Effector memory CD8-positive, alpha-beta T cell (primary cell): ENCODE measurements around the gene MARCHF3.
"Not testable (repeated sequence)": the region's sequence is repeated elsewhere in the genome, so short reads cannot be mapped to it uniquely, and the experiment has no call there.

ENCODE experiments used
- ATAC-seq: fragments of 150-1000 bp; cut with Tn5 transposase; replicated peaks from 2 replicates; pipeline ENCODE4 v1.10.0; 2021; ENCODE audit warnings: mild to moderate bottlenecking, moderate library complexity
- DNase-seq, 3 experiments: peaks; one replicate each; pipeline ENCODE4 v3.0.0; 2021
- H3K27ac Mint-ChIP-seq, 2 donors: one replicate each; pipeline ENCODE4 v1.8.0; 2022; ENCODE audit warnings: mild to moderate bottlenecking in 2 of 2, mixed read lengths in 2 of 2, moderate library complexity in 2 of 2
- H3K27me3 Mint-ChIP-seq, 2 donors: one replicate each; pipeline ENCODE4 v1.8.0; 2022; ENCODE audit warnings: mixed read lengths in 2 of 2
- H3K36me3 Mint-ChIP-seq: one replicate; pipeline ENCODE4 v1.8.0; 2022; ENCODE audit warnings: mild to moderate bottlenecking, moderate library complexity, mixed read lengths; ENCODE audit not compliant: insufficient read depth
- H3K4me1 Mint-ChIP-seq, 2 donors: one replicate each; pipeline ENCODE4 v1.8.0; 2022; ENCODE audit warnings: low read depth in 2 of 2, mixed read lengths in 2 of 2
- H3K4me3 Mint-ChIP-seq, 2 donors: one replicate each; pipeline ENCODE4 v1.8.0; 2022; ENCODE audit warnings: mild to moderate bottlenecking in 2 of 2, mixed read lengths in 2 of 2, moderate library complexity in 2 of 2
- H3K9me3 Mint-ChIP-seq, 2 donors: one replicate each; pipeline ENCODE4 v1.8.0; 2022; ENCODE audit warnings: mixed read lengths in 2 of 2

The MARCHF3 gene

DNA sequence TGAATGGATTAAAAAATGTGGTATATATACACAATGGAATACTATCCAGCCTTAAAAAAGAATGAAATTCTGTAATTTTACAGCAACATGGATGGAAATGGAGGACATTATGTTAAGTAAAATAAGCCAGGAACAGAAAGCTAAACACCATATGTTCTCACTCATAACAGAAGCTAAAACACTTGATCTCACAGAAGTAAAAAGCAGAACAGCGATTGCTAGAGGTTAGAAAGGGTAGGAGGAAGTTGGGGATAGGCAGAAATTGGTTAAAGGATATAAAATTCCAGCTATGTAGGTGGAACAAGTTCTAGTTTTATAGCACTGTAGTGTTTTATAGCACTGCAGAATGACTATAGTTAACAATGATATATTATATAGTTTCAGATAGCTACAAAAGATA is 15.8 kb downstream of the MARCHF3 start:
- ATAC-seq (no peak), DNase-seq (no peak)
- Mint-ChIP-seq H3K4me3 (no peak overlapping the region), H3K4me1 (no peaks in the 10 kb centered on the region), H3K9me3 (no peaks in the 10 kb centered on the region), H3K27me3 (peaks cover 5 to 11% of the 10 kb centered on the region in 2 donors), H3K27ac (no peak overlapping the region), H3K36me3 (no peaks in the 10 kb centered on the region)

DNA sequence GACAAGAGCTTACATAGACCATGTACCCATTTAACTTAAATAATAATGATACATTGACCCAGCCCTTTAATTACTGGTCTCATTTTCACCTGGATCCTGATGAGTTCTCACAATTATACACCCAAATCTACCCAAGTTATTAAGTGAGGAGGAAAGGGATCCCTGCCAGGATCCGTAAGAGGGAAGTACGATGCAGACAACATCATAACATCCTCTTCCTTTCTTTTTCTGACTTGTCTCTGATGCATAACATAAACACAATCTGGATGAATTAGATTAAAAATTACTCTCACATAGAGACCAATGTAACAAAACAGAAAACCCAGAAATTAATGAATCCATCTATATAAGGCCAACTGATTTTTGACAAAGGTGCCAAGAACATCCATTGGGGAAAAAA is 17.0 kb downstream of the MARCHF3 start:
- DNase-seq (no peak), ATAC-seq (no peak)
- no peaks in the 10 kb centered on the region for H3K4me1 Mint-ChIP-seq
- H3K9me3 Mint-ChIP-seq: no peaks in the 10 kb centered on the region
- no peak overlapping the region for H3K27ac Mint-ChIP-seq
- peaks cover 5 to 11% of the 10 kb centered on the region in 2 donors for H3K27me3 Mint-ChIP-seq
- H3K36me3 Mint-ChIP-seq: no peaks in the 10 kb centered on the region
- no peak overlapping the region for H3K4me3 Mint-ChIP-seq

DNA sequence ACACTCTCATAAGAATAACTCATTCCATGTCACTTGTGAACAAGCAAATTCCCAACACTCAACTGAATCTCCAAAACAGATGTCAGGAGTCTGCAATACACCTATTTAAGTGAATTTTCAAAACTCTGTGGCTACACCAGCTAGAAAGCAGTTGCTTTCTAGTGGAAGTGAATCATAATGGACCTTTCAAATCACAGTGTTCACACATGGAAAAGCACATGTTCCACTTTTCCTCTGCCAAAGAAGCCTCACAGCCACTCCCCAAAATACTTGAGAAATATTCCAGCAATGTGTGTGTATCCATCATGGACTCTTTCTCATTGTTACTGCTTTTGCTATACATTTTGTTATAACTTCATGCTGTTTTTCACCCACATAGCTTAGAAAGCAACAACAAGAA is 17.4 kb downstream of the MARCHF3 start:
- Mint-ChIP-seq H3K4me1 (no peaks in the 10 kb centered on the region), H3K27ac (no peak overlapping the region), H3K4me3 (no peak overlapping the region), H3K36me3 (no peaks in the 10 kb centered on the region), H3K27me3 (peaks cover 5 to 11% of the 10 kb centered on the region in 2 donors), H3K9me3 (no peaks in the 10 kb centered on the region)
- ATAC-seq (no peak), DNase-seq (no peak)

DNA sequence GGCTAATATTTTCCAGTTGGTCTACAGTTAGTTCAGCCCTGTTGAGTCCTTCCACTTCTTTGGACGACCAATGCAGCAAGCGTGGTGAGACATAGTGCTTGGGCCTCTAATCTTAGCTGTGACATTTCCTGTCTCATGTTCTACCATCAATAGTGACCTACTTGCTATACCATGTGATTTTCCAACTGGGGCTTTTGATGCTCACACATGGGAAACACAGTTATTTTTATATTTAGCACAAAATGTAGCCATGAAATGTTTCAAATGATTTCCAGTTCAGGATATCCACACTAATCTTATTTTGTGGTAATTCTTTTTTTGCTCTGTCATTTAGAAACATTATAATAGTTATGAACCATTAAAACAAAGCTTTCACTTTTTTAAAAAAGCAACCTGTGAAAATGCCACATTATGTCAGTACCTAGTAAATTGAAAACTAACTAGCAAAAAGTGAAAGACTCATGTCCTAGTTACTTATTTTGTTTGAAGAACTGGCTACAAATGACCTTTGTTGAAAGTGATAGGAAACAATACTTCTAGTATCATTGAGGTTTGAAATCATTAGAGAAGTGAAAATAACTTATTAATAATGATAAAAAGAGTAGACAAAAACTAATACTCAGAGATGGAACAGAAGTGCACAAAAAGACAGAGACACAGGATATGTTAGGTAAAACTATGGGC is 18.3 kb downstream of the MARCHF3 start:
- H3K27ac Mint-ChIP-seq: no peak overlapping the region
- DNase-seq (no peak), ATAC-seq (peak; percentile 36)
- H3K9me3 Mint-ChIP-seq: no peaks in the 10 kb centered on the region
- no peaks in the 10 kb centered on the region for H3K4me1 Mint-ChIP-seq
- no peak overlapping the region for H3K4me3 Mint-ChIP-seq
- no peaks in the 10 kb centered on the region for H3K36me3 Mint-ChIP-seq
- peaks cover 5 to 11% of the 10 kb centered on the region in 2 donors for H3K27me3 Mint-ChIP-seq

DNA sequence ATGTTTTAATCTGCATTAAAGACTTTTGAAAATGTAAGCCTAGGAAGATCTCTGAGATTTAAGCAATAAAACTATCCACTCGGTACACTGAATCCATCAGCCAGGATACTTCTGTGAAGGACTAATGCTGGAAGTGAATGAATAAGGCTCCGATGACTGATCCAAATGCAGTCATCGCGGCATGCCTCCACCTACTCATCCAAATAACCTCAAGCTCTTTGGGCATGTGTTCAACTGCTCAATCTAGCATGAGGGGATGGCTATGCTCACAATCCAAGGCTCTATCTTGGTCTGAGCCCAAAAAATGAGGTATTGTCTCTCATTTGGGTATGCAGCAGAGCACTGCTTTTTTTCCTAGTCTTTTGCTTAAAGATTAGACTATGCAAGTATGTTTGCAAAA is 19.2 kb downstream of the MARCHF3 start:
- DNase-seq (no peak), ATAC-seq (no peak)
- Mint-ChIP-seq H3K27ac (no peak overlapping the region), H3K9me3 (no peaks in the 10 kb centered on the region), H3K4me3 (no peak overlapping the region), H3K36me3 (no peaks in the 10 kb centered on the region), H3K27me3 (peaks cover 1 to 11% of the 10 kb centered on the region in 2 donors), H3K4me1 (no peaks in the 10 kb centered on the region)

DNA sequence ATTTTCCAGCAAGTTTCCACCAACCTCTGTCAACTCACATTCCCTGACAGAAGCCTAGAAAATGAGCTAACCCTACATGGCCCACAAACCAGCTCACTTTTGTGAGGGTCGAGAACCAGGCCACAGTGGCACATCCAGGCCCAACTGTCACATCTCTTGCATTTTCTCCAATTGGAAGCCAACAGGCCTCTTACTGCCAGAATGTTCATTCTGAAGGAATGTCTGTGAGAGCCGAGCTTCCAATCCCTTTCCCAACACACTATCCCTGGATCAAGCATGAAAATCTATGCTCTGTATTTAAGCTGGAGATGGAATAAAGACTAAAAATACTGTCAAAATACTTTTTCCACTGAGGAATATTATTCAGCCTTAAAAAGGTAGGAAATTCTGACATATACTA is 20.0 kb downstream of the MARCHF3 start:
- Mint-ChIP-seq H3K27me3 (peaks cover 0 to 8% of the 10 kb centered on the region in 2 donors), H3K36me3 (no peaks in the 10 kb centered on the region), H3K27ac (no peak overlapping the region), H3K4me3 (no peak overlapping the region), H3K4me1 (no peaks in the 10 kb centered on the region), H3K9me3 (no peaks in the 10 kb centered on the region)
- ATAC-seq: no peak
- DNase-seq: no peak

DNA sequence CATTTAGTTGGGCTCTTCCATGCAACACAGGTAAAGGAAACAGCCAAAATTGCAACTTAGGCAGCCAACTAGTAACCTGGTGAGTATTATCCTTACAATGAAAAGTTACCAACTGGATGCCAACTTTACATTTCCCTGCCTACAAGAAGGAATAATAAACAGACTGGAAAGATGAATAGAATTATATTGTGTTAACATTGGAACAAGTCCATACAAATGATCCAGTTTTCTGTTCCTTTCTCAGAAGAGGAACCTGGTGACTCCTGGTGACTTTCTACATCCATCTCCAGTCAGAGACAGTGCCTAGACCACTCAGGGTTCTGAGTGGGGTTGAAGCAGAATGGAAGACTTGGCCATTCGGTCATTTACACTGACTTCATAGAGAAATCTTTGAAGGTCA is 20.6 kb downstream of the MARCHF3 start:
- H3K36me3 Mint-ChIP-seq: no peaks in the 10 kb centered on the region
- DNase-seq (no peak), ATAC-seq (no peak)
- H3K27ac Mint-ChIP-seq: no peak overlapping the region
- no peak overlapping the region for H3K4me3 Mint-ChIP-seq
- peaks cover 0 to 2% of the 10 kb centered on the region in 2 donors for H3K27me3 Mint-ChIP-seq
- no peaks in the 10 kb centered on the region for H3K4me1 Mint-ChIP-seq
- no peaks in the 10 kb centered on the region for H3K9me3 Mint-ChIP-seq

DNA sequence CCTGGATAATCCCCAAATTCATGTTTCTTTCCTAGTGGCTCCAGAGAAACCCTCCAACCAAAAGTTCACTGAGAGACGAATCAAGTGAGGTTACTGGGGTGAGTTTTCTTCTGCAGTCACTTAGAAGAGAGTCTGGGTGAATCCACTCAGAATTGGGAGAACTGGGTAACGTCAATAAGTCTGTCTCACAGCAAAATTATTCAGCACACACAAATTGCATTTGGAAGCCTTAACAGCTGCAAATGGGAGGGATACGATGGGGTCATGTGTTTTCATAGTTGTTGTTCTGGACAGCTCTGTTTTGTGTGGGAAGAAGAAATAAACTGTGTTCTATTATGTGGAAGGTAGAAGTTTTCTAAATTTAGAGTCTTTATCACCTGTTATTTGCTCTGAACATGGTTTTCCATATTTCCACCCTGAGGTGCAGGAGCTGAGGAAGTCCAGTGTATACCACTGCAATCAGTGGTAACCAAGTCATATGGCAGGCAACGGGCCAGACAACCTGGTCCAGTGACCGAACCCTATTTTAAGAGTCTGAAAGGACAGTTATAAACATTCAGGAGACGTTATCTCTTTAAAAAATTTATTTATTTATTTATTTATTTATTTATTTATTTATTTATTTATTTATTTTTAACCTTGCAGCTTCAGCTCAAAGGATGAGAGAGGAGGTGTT is 21.9 kb downstream of the MARCHF3 start:
- no peaks in the 10 kb centered on the region for H3K4me1 Mint-ChIP-seq
- H3K9me3 Mint-ChIP-seq: no peaks in the 10 kb centered on the region
- no peak for ATAC-seq
- no peak for DNase-seq
- no peak overlapping the region for H3K27ac Mint-ChIP-seq
- no peaks in the 10 kb centered on the region for H3K27me3 Mint-ChIP-seq
- no peaks in the 10 kb centered on the region for H3K36me3 Mint-ChIP-seq
- H3K4me3 Mint-ChIP-seq: no peak overlapping the region

DNA sequence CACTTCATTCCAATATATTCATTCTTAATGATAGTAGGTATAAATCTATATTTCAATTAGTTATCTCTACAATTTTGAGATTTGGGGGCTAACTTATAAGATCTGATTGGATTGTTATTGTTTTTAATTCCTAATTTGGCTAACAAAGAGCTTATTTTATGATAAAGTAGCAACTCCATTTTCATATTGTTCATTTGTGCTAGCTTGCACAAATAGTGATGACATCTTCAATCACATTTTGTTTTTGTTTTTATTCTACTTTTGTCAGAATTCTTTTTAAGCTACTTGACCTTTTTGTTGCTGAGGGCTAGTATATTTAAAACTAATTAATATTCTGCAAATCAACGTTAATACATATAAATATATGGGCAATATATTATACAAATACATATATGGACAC is 22.8 kb downstream of the MARCHF3 start:
- H3K27ac Mint-ChIP-seq: no peak overlapping the region
- no peaks in the 10 kb centered on the region for H3K4me1 Mint-ChIP-seq
- H3K9me3 Mint-ChIP-seq: no peaks in the 10 kb centered on the region
- no peak overlapping the region for H3K4me3 Mint-ChIP-seq
- peaks cover 6 to 7% of the 10 kb centered on the region in 2 donors for H3K27me3 Mint-ChIP-seq
- ATAC-seq (no peak), DNase-seq (no peak)
- no peaks in the 10 kb centered on the region for H3K36me3 Mint-ChIP-seq

DNA sequence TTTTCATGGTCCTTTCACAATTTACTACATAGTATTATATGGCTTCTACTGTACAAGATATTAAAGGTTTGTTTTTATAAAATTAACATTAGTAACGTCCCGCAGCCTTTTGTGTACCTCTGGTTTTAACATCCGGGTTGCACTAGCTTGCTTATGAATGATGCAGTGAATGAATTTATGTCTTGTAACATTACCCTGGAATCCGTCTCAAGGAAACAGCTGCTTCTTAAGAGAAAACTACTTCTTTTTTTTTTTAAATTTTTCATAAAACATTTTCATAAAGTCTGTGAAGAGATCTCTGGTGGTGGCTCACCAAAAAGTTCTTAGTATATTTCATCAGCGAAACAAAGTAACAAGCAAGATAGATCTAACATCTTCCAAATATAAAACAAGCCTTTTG is 23.6 kb downstream of the MARCHF3 start:
- Mint-ChIP-seq H3K27me3 (peaks cover 7 to 10% of the 10 kb centered on the region in 2 donors), H3K4me3 (no peak overlapping the region), H3K36me3 (no peaks in the 10 kb centered on the region), H3K9me3 (no peaks in the 10 kb centered on the region), H3K4me1 (no peaks in the 10 kb centered on the region), H3K27ac (no peak overlapping the region)
- DNase-seq (no peak), ATAC-seq (no peak)

DNA sequence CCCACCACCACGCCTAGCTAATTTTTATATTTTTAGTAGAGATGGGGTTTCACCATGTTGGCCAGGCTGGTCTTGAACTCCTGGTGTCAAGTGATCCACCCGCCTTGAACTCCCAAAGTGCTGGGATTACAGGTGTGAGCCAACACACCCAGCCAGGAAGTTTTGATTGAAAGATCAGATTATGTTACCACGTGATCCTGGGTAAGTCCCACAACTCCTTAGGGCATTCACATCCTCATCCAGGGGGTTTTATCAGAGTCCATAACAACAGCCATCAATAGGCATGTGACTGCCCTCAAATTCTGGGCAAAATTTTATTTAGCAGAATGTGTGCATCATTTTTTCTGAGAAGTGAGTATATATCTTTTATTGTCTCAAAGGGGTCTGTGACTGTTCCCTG is 25.1 kb downstream of the MARCHF3 start:
- not testable (repeated sequence) for H3K4me3 Mint-ChIP-seq, ATAC-seq, H3K9me3 Mint-ChIP-seq, DNase-seq, H3K4me1 Mint-ChIP-seq, H3K36me3 Mint-ChIP-seq, H3K27ac Mint-ChIP-seq
- H3K27me3 Mint-ChIP-seq: peaks cover 7 to 10% of the 10 kb centered on the region in 2 donors

DNA sequence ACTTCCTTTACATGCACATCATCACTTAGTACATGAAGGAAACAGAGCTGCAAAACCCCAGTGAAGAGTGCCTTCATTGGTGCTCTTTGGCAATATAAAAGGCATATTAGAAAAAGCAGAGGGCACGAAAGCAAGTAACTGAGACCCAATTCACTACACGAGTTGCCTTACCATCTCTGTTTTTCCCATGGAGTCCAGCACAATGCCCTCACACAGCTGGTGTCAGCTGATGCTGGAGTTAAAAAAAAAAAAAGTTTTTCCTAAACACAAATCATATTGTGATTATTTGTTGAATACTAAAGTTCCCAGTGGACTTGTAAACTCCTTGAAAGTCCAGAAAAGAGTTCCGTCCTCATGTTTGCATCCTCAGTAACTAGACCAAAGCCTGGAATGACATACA is 25.6 kb downstream of the MARCHF3 start:
- Mint-ChIP-seq H3K36me3 (no peaks in the 10 kb centered on the region), H3K27ac (no peak overlapping the region), H3K27me3 (peaks cover 7 to 11% of the 10 kb centered on the region in 2 donors), H3K4me3 (no peak overlapping the region), H3K9me3 (no peaks in the 10 kb centered on the region), H3K4me1 (no peaks in the 10 kb centered on the region)
- no peak for DNase-seq
- no peak for ATAC-seq

DNA sequence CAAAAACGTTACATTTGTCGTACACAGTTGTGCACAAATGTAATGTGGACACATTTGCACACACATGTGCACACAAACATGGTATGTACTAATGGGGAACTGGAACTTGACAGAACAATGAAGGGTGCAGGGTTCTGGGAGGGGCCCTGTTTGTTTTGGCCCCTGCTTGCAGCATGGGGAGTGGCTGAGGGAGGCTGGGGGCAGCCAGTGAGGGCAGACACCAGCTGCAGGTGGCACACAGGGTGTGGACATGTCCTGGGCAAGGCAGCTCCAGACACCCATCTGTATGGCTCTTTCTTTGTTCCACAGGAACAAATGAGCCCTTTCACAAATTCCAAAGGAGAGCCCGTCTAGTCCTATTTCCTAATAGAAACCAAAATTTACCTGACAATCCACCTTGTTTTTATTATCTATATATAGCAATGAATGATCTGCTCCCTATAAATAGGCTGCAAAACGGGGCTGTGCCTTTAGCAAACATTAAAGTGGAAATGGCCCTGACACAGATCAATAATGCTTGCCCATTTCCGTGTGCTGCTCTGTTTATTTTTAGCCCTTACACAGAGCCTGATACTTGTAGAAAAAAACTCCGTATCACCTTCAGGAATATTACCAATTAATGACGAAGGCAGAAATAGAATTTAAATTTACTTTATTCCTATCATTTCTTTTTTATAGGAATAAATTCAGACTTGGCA is 26.4 kb downstream of the MARCHF3 start:
- H3K27ac Mint-ChIP-seq: no peak overlapping the region
- DNase-seq: no peak
- no peaks in the 10 kb centered on the region for H3K4me1 Mint-ChIP-seq
- peaks cover 7 to 19% of the 10 kb centered on the region in 2 donors for H3K27me3 Mint-ChIP-seq
- no peaks in the 10 kb centered on the region for H3K9me3 Mint-ChIP-seq
- H3K36me3 Mint-ChIP-seq: no peaks in the 10 kb centered on the region
- no peak for ATAC-seq
- no peak overlapping the region for H3K4me3 Mint-ChIP-seq

DNA sequence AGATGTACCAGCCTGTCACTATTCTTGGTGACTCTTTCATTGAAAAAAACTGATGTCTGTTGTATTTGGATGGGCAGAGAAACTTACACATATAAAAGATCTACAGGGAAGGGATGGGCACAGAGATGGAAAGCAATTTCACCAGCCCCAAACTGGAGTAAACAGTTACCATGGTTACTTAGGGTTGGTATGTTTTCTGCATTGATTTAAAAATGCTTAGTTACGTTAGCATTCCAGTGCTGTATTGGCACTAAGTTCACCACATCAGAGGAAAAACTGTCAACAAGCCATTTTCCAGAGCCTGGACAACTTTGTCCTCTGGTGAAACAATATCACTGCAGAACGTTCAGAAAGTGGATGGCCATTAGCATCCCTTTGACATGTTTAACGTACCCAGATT is 28.0 kb downstream of the MARCHF3 start:
- Mint-ChIP-seq H3K9me3 (no peaks in the 10 kb centered on the region), H3K36me3 (no peaks in the 10 kb centered on the region), H3K4me1 (no peaks in the 10 kb centered on the region), H3K27ac (no peak overlapping the region), H3K4me3 (no peak overlapping the region), H3K27me3 (peaks cover 11 to 22% of the 10 kb centered on the region in 2 donors)
- no peak for ATAC-seq
- DNase-seq: no peak
